Stomach (tissue), 4 donors: ENCODE measurements around the gene CYP4F3.

Source experiments
- CTCF ChIP-seq, 7 experiments: fragments of 450-650 bp in 4 of 7; fragments of 200-600 bp in 3 of 7; sonication (generic) in 3 of 7; IDR thresholded peaks; one replicate each; pipeline ENCODE4 v1.5.1; 2016 to 2019; ENCODE audit warnings: antibody characterized with exemption in 7 of 7, control low read depth in 2 of 7, mild to moderate bottlenecking in 1 of 7
- EP300 ChIP-seq: sonication (generic); formaldehyde crosslinking; IDR thresholded peaks from one replicate; pipeline ENCODE4 v1.6.1; 2017; ENCODE audit warnings: antibody characterized with exemption
- POLR2A ChIP-seq, 4 donors: fragments of 450-650 bp; IDR thresholded peaks; one replicate each; pipeline ENCODE4 v1.6.1; 2016; ENCODE audit warnings: antibody characterized with exemption in 4 of 4, control low read depth in 2 of 4, mild to moderate bottlenecking in 1 of 4, moderate library complexity in 1 of 4
- POLR2AphosphoS5 ChIP-seq, 3 donors: sonication (generic); formaldehyde crosslinking; IDR thresholded peaks; one replicate each; pipeline ENCODE4 v1.6.1; 2016; ENCODE audit warnings: antibody characterized with exemption in 3 of 3

GRCh38 chr19:15652559-15653278, 12.0 kb downstream of the CYP4F3 start:
- TF ChIP-seq CTCF (IDR thresholded peaks at IDR 0.05) = no peak
- TF ChIP-seq POLR2AphosphoS5 (IDR thresholded peaks at IDR 0.05) = no peak
- TF ChIP-seq POLR2A (IDR thresholded peaks at IDR 0.05) = no peak
- no peak for TF ChIP-seq EP300
